H1 (cell line): ENCODE results near the gene DOCK8. TPM values are rescaled to one million over a fixed set of nuclear protein-coding genes. Genes with fewer than 3 reads are reported as not detected.

Source experiments
- CTCF ChIA-PET: fragments of 300-600 bp; sonication (Branson Sonifier 250); formaldehyde crosslinking; loops from one replicate; lab custom pipeline; 2021; ENCODE audit not compliant: partially characterized antibody; lab: Charles Lee
- POLR2A ChIA-PET: fragments of 300-600 bp; sonication (Branson Sonifier 250); formaldehyde crosslinking; loops from one replicate; lab custom pipeline; 2021; ENCODE audit warnings: inconsistent platforms; ENCODE audit not compliant: partially characterized antibody; lab: Charles Lee
- DNase-seq, 2 experiments: peaks; one replicate each; pipeline versions ENCODE4 v3.0.0 to v3.0.0-alpha.2; 2010 to 2022; ENCODE audit warnings: low spot score in 2 of 2, low read depth in 1 of 2, mixed read lengths in 1 of 2
- FAIRE-seq: peaks from 2 replicates; lab custom pipeline; 2011; peaks lifted over from hg19 to GRCh38; lab: Jason Lieb, UNC
- H2AFZ ChIP-seq: 2 replicates; pipeline ENCODE4 v1.8.1; 2012; ENCODE audit warnings: low read length, inconsistent platforms
- H2AK5ac ChIP-seq: 2 replicates; pipeline ENCODE4 v1.6.1; 2013; ENCODE audit warnings: low read depth, low read length
- H2BK120ac ChIP-seq: replicated peaks from 2 replicates; pipeline ENCODE3; 2013; ENCODE audit warnings: low read depth, low read length, inconsistent platforms
- H2BK12ac ChIP-seq: 2 replicates; pipeline ENCODE4 v1.6.1; 2013; ENCODE audit warnings: low read depth, low read length
- H2BK15ac ChIP-seq: 2 replicates; pipeline ENCODE4 v1.6.1; 2013; ENCODE audit warnings: low read length
- H2BK20ac ChIP-seq: 2 replicates; pipeline ENCODE4 v1.6.1; 2013; ENCODE audit warnings: low read length
- H2BK5ac ChIP-seq: 2 replicates; pipeline ENCODE4 v1.6.1; 2013; ENCODE audit warnings: low read depth, low read length
- H3K14ac ChIP-seq: 2 replicates; pipeline ENCODE4 v1.6.1; 2013; ENCODE audit warnings: inconsistent platforms; ENCODE audit not compliant: insufficient read length
- H3K18ac ChIP-seq: 2 replicates; pipeline ENCODE4 v1.6.1; 2013; ENCODE audit warnings: low read length; ENCODE audit errors: extremely low read depth
- H3K23ac ChIP-seq: 2 replicates; pipeline ENCODE4 v1.6.1; 2013; ENCODE audit warnings: inconsistent platforms; ENCODE audit not compliant: insufficient read length
- H3K23me2 ChIP-seq: 2 replicates; pipeline ENCODE4 v1.6.1; 2013; ENCODE audit warnings: low read depth, low read length
- H3K27ac ChIP-seq: 2 replicates; pipeline ENCODE4 v1.6.1; 2011; ENCODE audit warnings: low read depth, low read length, inconsistent platforms
- H3K27me3 ChIP-seq, 4 experiments: replicated peaks in 1 of 4; 1 replicate in 1 of 4; 2 replicates in 3 of 4; pipeline versions ENCODE4 v1.6.1 to v1.8.1; 2011 to 2013; ENCODE audit warnings: low read length in 3 of 4, mild to moderate bottlenecking in 3 of 4, inconsistent platforms in 2 of 4, mixed read lengths in 2 of 4, moderate library complexity in 1 of 4; ENCODE audit not compliant: control insufficient read depth in 3 of 4, insufficient read depth in 3 of 4; ENCODE audit errors: extremely low read depth in 1 of 4
- H3K36me3 ChIP-seq, 4 experiments: 2 replicates each; pipeline versions ENCODE4 v1.6.1 to v1.8.1; 2011 to 2013; ENCODE audit warnings: mild to moderate bottlenecking in 4 of 4, low read length in 3 of 4, moderate library complexity in 2 of 4, control low read depth in 1 of 4, inconsistent platforms in 1 of 4; ENCODE audit not compliant: insufficient read depth in 4 of 4, control insufficient read depth in 2 of 4
- H3K4ac ChIP-seq: replicated peaks from 2 replicates; pipeline ENCODE3; 2013; ENCODE audit warnings: low read length, low read depth, mixed read lengths, inconsistent platforms; ENCODE audit not compliant: insufficient read length
- H3K4me1 ChIP-seq, 4 experiments: replicated peaks in 1 of 4; 1 replicate in 1 of 4; 2 replicates in 3 of 4; pipeline versions ENCODE4 v1.6.1 to v1.8.1; 2011 to 2013; ENCODE audit warnings: low read length in 3 of 4, inconsistent platforms in 2 of 4, mixed read lengths in 1 of 4; ENCODE audit not compliant: insufficient read depth in 4 of 4, control insufficient read depth in 3 of 4
- H3K4me2 ChIP-seq, 2 experiments: 2 replicates each; pipeline versions ENCODE4 v1.6.1 to v1.8.1; 2011 to 2013; ENCODE audit warnings: low read depth in 2 of 2, low read length in 2 of 2, control low read depth in 1 of 2, inconsistent platforms in 1 of 2, mild to moderate bottlenecking in 1 of 2; ENCODE audit not compliant: insufficient read depth in 1 of 2
- H3K4me3 ChIP-seq, 4 experiments: fragments of 200-600, 300-600 bp in 1 of 4; sonication (generic), shearing (Covaris generic), sonication (Bioruptor Twin) in 1 of 4; 2 replicates each; pipeline versions ENCODE4 v1.5.1 to v1.8.1; 2011 to 2016; ENCODE audit warnings: low read length in 4 of 4, low read depth in 3 of 4, control low read depth in 2 of 4, inconsistent platforms in 2 of 4, mild to moderate bottlenecking in 2 of 4, mixed read lengths in 1 of 4, moderate library complexity in 1 of 4; ENCODE audit not compliant: insufficient read depth in 2 of 4; ENCODE audit errors: extremely low read depth in 1 of 4
- H3K56ac ChIP-seq: replicated peaks from 2 replicates; pipeline ENCODE3; 2013; ENCODE audit warnings: low read depth, mild to moderate bottlenecking, mixed read lengths, low read length, inconsistent platforms; ENCODE audit not compliant: insufficient read length
- H3K79me1 ChIP-seq: 2 replicates; pipeline ENCODE4 v1.6.1; 2013; ENCODE audit warnings: low read depth, low read length, control low read depth
- H3K79me2 ChIP-seq, 2 experiments: 2 replicates each; pipeline versions ENCODE4 v1.6.1 to v1.8.1; 2012 to 2013; ENCODE audit warnings: low read length in 2 of 2, mild to moderate bottlenecking in 2 of 2, inconsistent platforms in 1 of 2; ENCODE audit not compliant: insufficient read depth in 2 of 2, control insufficient read depth in 1 of 2
- H3K9ac ChIP-seq, 4 experiments: replicated peaks in 1 of 4; 1 replicate in 1 of 4; 2 replicates in 3 of 4; pipeline versions ENCODE4 v1.6.1 to v1.8.1; 2011 to 2013; ENCODE audit warnings: low read depth in 3 of 4, low read length in 3 of 4, control low read depth in 2 of 4, mild to moderate bottlenecking in 2 of 4, moderate library complexity in 2 of 4, inconsistent platforms in 1 of 4; ENCODE audit errors: extremely low read depth in 1 of 4
- H3K9me3 ChIP-seq, 2 experiments: 2 replicates each; pipeline versions ENCODE4 v1.6.1 to v1.8.1; 2012 to 2013; ENCODE audit warnings: mild to moderate bottlenecking in 2 of 2, moderate library complexity in 2 of 2, control low read depth in 1 of 2, inconsistent platforms in 1 of 2, low read depth in 1 of 2, low read length in 1 of 2, mixed read lengths in 1 of 2; ENCODE audit not compliant: insufficient read depth in 2 of 2
- H4K20me1 ChIP-seq, 2 experiments: replicated peaks in 1 of 2; 2 replicates each; pipeline versions ENCODE3 to v1.8.1; 2011 to 2013; ENCODE audit warnings: inconsistent platforms in 2 of 2, low read length in 2 of 2, mild to moderate bottlenecking in 1 of 2; ENCODE audit not compliant: insufficient read depth in 2 of 2, control insufficient read depth in 1 of 2
- H4K5ac ChIP-seq: 2 replicates; pipeline ENCODE4 v1.6.1; 2013; ENCODE audit warnings: low read length, low read depth, mixed read lengths, inconsistent platforms; ENCODE audit not compliant: insufficient read length
- H4K8ac ChIP-seq: 2 replicates; pipeline ENCODE4 v1.8.0; 2013; ENCODE audit warnings: mild to moderate bottlenecking, moderate library complexity, low read length, inconsistent platforms; ENCODE audit not compliant: insufficient read depth; ENCODE audit errors: extremely low read depth
- H4K91ac ChIP-seq: replicated peaks from 2 replicates; pipeline ENCODE3; 2013; ENCODE audit warnings: low read length, mixed read lengths, inconsistent platforms; ENCODE audit not compliant: insufficient read length
- RXRA ChIP-seq: IDR thresholded peaks from 2 replicates; pipeline ENCODE4 v1.6.1; 2011; ENCODE audit warnings: low read depth, mild to moderate bottlenecking, low read length, moderate library complexity; ENCODE audit not compliant: insufficient read depth
- WGBS, 2 experiments: shearing (Covaris generic) in 1 of 2; methylation state at CpG; one replicate each; pipeline versions ENCODE4 v1.1.6 to v1.1.7; 2013 to 2015; ENCODE audit warnings: low lambda C conversion rate in 2 of 2, mixed read lengths in 2 of 2, inconsistent platforms in 1 of 2, low coverage in 1 of 2, missing lambda C conversion rate in 1 of 2; ENCODE audit not compliant: insufficient replicate concordance in 2 of 2, insufficient coverage in 1 of 2, insufficient read length in 1 of 2; ENCODE audit errors: extremely low coverage in 1 of 2, missing lambda C conversion rate in 1 of 2; 5-methylcytosine and 5-hydroxymethylcytosine counted together
- polyA plus RNA-seq, 7 experiments: library from polyadenylated mRNA; depleted of rRNA in 3 of 7; stranded (reverse) in 5 of 7; unstranded in 2 of 7; fragments of >200 nt in 5 of 7; fragments of 200-250 nt in 2 of 7; gene quantifications; 1 replicate in 5 of 7; 2 replicates in 1 of 7; 4 replicates in 1 of 7; pipeline versions ENCODE4 v1.2.1 to v1.2.3, GENCODE V29; 2011 to 2013; ENCODE audit warnings: missing spikeins in 2 of 7, mixed read lengths in 2 of 7
- total RNA-seq: library from RNA; stranded (reverse); fragmentation: NEBNext Ultra II Directional; extraction: Animal tissue kit (Norgen Biotek cat#: 25700); gene quantifications from 2 replicates; pipeline ENCODE4 v1.2.1, GENCODE V29; 2021

The DOCK8 gene
- total and polyA plus RNA-seq, 2 of the 8 experiments (the other 6 are each of a cell fraction or from before 2014, with no cell fraction given), result 0.57 to 2.0 TPM

DNA sequence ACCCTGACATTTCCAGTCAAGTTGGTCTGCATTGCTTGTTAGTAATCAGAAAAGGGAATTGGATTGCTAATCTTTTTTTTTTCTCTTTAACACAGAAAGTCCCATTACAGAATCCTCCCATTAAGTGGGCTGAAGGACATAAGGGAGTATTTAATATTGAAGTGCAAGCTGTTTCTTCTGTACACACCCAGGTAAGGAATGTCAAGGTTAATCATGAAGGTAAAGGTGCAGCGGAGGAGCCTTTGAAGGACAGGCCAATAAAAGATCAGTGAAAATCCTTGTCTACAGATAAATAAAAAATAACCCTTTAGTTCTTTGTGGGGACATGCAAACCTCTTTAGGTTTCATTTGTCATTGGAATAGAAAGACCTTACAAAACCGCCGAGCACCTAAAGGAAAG, 161.4 kb downstream of the DOCK8 start:
- Histone ChIP-seq H2BK5ac (no peak overlapping the region), H3K4ac (no peak overlapping the region), H2AFZ (no peak overlapping the region), H4K8ac (no peak overlapping the region), H3K4me2 (no peak overlapping the region), H3K27ac (no peak overlapping the region), H4K91ac (no peak overlapping the region), H3K4me1 (no peaks in the 10 kb centered on the region), H3K27me3 (no peaks in the 10 kb centered on the region), H4K20me1 (no peaks in the 10 kb centered on the region), H3K18ac (no peak overlapping the region), H3K23me2 (no peaks in the 10 kb centered on the region), H2BK15ac (no peak overlapping the region), H2BK120ac (no peak overlapping the region), H3K23ac (no peak overlapping the region), H3K79me1 (no peaks in the 10 kb centered on the region), H2BK20ac (no peak overlapping the region), H4K5ac (no peak overlapping the region), H3K56ac (no peak overlapping the region), H3K14ac (no peak overlapping the region), H2BK12ac (no peak overlapping the region), H3K79me2 (no peaks in the 10 kb centered on the region), H2AK5ac (no peak overlapping the region), H3K9ac (no peak overlapping the region), H3K36me3 (no peaks in the 10 kb centered on the region), H3K9me3 (no peaks in the 10 kb centered on the region), H3K4me3 (no peak overlapping the region)
- TF ChIP-seq RXRA, result no peak
- POLR2A ChIA-PET, result no interaction called here
- FAIRE-seq (no peak), DNase-seq (no peak)
- 87% methylated on average over 3 of the region's 3 CpGs; no CpG with 5 or more reads in 1 of the 2 experiments for WGBS, 2 experiments
- CTCF ChIA-PET, result interaction anchor here (0.9 to 2.5 kb wide), 6 partner anchors 9 to 209 kb away, joined by 3 to 10 read pairs (median 6); no protein-coding TSS in a partner anchor
